Ishikawa (cell line): ENCODE results near the gene CDC42EP5.
A peak's percentile ranks its signal among the peaks of the same experiment; 100 is the strongest.

Experiments used
- CEBPB ChIP-seq: IDR thresholded peaks from 2 replicates; pipeline ENCODE4 v1.6.1; 2012
- CREB1 ChIP-seq: IDR thresholded peaks from 2 replicates; pipeline ENCODE4 v1.6.1; 2012; ENCODE audit warnings: low read depth
- EGR1 ChIP-seq: IDR thresholded peaks from 2 replicates; pipeline ENCODE4 v1.6.1; 2012
- EP300 ChIP-seq: IDR thresholded peaks from 2 replicates; pipeline ENCODE4 v1.6.1; 2012; ENCODE audit warnings: borderline replicate concordance
- FOXM1 ChIP-seq: IDR thresholded peaks from 2 replicates; pipeline ENCODE4 v1.6.1; 2012; ENCODE audit warnings: low read depth, borderline replicate concordance
- NFIC ChIP-seq: IDR thresholded peaks from 2 replicates; pipeline ENCODE4 v1.6.1; 2012
- RAD21 ChIP-seq: IDR thresholded peaks from 2 replicates; pipeline ENCODE4 v1.6.1; 2012; ENCODE audit warnings: low read depth
- TAF1 ChIP-seq: IDR thresholded peaks from 2 replicates; pipeline ENCODE4 v1.6.1; 2012; ENCODE audit warnings: low read depth, mild to moderate bottlenecking
- TCF12 ChIP-seq: IDR thresholded peaks from 2 replicates; pipeline ENCODE4 v1.6.1; 2012; ENCODE audit warnings: low read depth
- TEAD4 ChIP-seq: IDR thresholded peaks from 2 replicates; pipeline ENCODE4 v1.6.1; 2012
- YY1 ChIP-seq: IDR thresholded peaks from 2 replicates; pipeline ENCODE4 v1.6.1; 2012; ENCODE audit warnings: low read depth
- ZBTB7A ChIP-seq: IDR thresholded peaks from 2 replicates; pipeline ENCODE4 v1.6.1; 2012; ENCODE audit warnings: low read depth
- TF ChIP-seq, protein P1 (sequence below): IDR thresholded peaks from 2 replicates; pipeline ENCODE4 v1.6.1; 2012
- TF ChIP-seq, protein P2 (sequence below): IDR thresholded peaks from 2 replicates; pipeline ENCODE4 v1.6.1; 2012
- TF ChIP-seq, protein P3 (sequence below): IDR thresholded peaks from 2 replicates; pipeline ENCODE4 v1.6.1; 2012; ENCODE audit warnings: low read depth, mild to moderate bottlenecking

CDC42EP5 gene

GRCh38 chr19:54473892-54474372 lies 836 bp upstream of the CDC42EP5 start:
- TF ChIP-seq RAD21 (no peak), CEBPB (no peak)

- TF ChIP-seq, protein P1, sequence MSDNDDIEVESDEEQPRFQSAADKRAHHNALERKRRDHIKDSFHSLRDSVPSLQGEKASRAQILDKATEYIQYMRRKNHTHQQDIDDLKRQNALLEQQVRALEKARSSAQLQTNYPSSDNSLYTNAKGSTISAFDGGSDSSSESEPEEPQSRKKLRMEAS = peak; percentile 58; the same call in 1 of the 2 replicates
- TF ChIP-seq NFIC = no peak
- TF ChIP-seq, protein P2, sequence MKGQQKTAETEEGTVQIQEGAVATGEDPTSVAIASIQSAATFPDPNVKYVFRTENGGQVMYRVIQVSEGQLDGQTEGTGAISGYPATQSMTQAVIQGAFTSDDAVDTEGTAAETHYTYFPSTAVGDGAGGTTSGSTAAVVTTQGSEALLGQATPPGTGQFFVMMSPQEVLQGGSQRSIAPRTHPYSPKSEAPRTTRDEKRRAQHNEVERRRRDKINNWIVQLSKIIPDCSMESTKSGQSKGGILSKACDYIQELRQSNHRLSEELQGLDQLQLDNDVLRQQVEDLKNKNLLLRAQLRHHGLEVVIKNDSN = 0 out of 2 replicates have a peak, but pooled peaks have one; percentile 2
Measured at GRCh38 chr19:54470991-54471782, 1.9 kb downstream of the CDC42EP5 start.

GRCh38 chr19:54470276-54470887 lies 2.7 kb downstream of the CDC42EP5 start:
- TF ChIP-seq NFIC (no peak), TCF12 (no peak), ZBTB7A (no peak), YY1 (no peak), TEAD4 (no peak), FOXM1 (no peak), CREB1 (no peak), CEBPB (no peak), EP300 (no peak)
- TF ChIP-seq, protein P3, sequence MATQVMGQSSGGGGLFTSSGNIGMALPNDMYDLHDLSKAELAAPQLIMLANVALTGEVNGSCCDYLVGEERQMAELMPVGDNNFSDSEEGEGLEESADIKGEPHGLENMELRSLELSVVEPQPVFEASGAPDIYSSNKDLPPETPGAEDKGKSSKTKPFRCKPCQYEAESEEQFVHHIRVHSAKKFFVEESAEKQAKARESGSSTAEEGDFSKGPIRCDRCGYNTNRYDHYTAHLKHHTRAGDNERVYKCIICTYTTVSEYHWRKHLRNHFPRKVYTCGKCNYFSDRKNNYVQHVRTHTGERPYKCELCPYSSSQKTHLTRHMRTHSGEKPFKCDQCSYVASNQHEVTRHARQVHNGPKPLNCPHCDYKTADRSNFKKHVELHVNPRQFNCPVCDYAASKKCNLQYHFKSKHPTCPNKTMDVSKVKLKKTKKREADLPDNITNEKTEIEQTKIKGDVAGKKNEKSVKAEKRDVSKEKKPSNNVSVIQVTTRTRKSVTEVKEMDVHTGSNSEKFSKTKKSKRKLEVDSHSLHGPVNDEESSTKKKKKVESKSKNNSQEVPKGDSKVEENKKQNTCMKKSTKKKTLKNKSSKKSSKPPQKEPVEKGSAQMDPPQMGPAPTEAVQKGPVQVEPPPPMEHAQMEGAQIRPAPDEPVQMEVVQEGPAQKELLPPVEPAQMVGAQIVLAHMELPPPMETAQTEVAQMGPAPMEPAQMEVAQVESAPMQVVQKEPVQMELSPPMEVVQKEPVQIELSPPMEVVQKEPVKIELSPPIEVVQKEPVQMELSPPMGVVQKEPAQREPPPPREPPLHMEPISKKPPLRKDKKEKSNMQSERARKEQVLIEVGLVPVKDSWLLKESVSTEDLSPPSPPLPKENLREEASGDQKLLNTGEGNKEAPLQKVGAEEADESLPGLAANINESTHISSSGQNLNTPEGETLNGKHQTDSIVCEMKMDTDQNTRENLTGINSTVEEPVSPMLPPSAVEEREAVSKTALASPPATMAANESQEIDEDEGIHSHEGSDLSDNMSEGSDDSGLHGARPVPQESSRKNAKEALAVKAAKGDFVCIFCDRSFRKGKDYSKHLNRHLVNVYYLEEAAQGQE = no peak
- TF ChIP-seq, protein P1 = no peak

GRCh38 chr19:54469496-54469934 lies 3.6 kb downstream of the CDC42EP5 start:
- no peak for TF ChIP-seq CEBPB
- no peak for TF ChIP-seq EGR1
- no peak for TF ChIP-seq RAD21
- TF ChIP-seq, protein P1 = no peak
- no peak for TF ChIP-seq NFIC
- no peak for TF ChIP-seq TEAD4
- TF ChIP-seq YY1 = no peak
- TF ChIP-seq, protein P2 = no peak
- no peak for TF ChIP-seq TCF12
- no peak for TF ChIP-seq FOXM1
- TF ChIP-seq TAF1 = no peak
- no peak for TF ChIP-seq CREB1

DNA sequence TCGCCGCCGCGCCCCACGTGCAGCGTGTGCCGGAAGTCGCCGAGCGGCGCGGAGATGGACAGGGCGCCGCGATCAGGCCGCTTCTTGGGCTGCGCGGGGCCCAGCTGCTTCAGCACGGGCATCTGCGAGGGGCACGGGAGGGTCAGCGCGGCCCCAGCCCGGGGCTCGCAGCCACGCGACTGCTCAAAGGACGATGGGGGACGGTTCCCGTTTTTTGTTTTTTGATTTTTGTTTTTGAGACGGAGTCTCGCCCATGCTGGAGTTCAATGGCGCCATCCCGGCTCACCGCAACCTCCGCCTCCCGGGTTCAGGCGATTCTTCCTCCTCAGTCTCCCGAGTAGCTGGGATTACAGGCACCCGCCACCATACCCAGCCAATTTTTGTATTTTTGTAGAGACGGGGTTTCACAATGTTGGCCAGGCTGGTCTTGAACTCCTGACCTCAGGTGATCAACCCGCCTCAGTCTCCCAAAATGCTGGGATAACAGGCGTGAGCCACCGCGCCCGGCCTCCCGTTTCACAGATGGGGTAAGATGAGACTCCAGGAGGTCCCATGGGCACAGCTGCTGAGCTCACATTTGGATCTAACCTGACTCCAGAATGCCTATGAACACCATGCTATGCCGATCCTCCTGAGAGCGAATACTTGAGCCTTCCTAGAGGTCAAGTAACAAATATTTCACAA lies 7.5 kb downstream of the CDC42EP5 start:
- no peak for TF ChIP-seq FOXM1
- no peak for TF ChIP-seq ZBTB7A
- no peak for TF ChIP-seq TEAD4
- no peak for TF ChIP-seq TCF12
- TF ChIP-seq CREB1 = no peak

- TF ChIP-seq TCF12 = peak; percentile 44; the same call in 1 of the 2 replicates
- TF ChIP-seq RAD21 = no peak
- TF ChIP-seq EP300 = no peak
- TF ChIP-seq FOXM1 = no peak
- no peak for TF ChIP-seq TEAD4
- TF ChIP-seq, protein P2 = no peak
- TF ChIP-seq YY1 = no peak
- TF ChIP-seq TAF1 = peak; percentile 41; the same call in 1 of the 2 replicates
- no peak for TF ChIP-seq EGR1
- peak; percentile 77 for TF ChIP-seq CREB1
- peak; percentile 55; the same call in 1 of the 2 replicates for TF ChIP-seq NFIC
- TF ChIP-seq, protein P1 = peak; percentile 96
Measured at GRCh38 chr19:54464630-54465425, 8.3 kb downstream of the CDC42EP5 start.
